ENCODE results near the gene TDP1. TPM values are rescaled to one million over a fixed set of nuclear protein-coding genes. Genes with fewer than 3 reads are reported as not detected.
A peak's percentile ranks its signal among the peaks of the same experiment; 100 is the strongest.

The TDP1 gene
- total and polyA plus RNA-seq, 2 of the 13 experiments (the other 11 are each of a cell fraction or from before 2014, with no cell fraction given), result 16.4 to 31.2 TPM

DNA sequence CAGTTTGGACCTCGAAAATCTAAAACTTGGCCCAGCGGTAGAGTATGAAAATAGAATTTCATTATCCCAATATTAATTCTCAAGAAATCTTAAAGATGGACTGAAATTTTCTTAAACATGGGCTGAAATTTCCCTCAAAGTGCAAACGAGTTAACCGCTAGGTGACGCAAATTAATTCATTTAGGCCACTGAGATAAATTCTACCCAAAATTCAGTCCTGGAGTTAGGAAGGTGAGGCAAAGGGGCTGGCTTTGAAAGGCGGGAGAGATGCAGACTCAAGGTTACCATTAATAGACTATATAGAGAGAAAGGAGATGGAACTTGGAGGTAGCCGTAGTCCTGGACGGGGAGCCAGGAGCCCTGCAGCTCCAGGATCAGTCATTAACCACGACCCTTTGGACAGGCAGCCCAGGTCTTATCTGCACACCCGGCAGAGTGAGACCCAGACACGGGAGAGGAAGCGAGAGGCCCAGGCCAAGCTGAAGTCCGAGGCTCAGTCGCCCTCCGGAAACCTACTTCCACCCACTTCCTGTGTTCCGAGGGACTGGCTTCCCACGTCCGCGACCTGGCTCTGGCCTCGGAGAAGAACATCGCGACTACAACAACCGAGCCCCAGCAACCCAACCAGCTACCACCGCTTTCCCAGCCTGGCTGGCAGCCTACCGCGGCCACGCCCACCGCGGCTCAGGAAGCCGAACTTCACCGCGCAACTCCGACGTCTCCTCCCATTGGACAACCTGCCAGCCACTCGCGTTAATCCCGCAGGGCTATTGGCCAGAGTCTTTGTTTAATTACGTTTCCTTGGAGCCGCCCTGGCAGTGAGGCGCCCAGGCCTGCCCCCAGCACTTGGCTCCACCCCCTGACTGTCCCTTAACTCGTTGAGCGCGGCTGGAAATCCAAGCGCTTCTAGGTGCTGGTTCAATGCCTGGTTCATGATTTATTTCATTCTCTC lies 1.4 kb upstream of the TDP1 start, which contains the start of gene EFCAB11 (continued):
- TF ChIP-seq, protein P1, sequence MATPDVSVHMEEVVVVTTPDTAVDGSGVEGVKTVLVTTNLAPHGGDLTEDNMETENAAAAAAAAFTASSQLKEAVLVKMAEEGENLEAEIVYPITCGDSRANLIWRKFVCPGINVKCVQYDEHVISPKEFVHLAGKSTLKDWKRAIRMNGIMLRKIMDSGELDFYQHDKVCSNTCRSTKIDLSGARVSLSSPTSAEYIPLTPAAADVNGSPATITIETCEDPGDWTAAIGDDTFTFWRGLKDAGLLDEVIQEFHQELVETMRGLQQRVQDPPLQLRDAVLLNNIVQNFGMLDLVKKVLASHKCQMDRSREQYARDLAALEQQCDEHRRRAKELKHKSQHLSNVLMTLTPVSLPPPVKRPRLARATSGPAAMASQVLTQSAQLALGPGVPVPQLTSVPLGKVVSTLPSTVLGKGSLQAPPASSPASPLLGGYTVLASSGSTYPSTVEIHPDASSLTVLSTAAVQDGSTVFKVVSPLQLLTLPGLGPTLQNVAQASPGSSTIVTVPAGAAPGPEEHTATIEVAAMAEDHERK (CRISPR knock-in tag; IDR thresholded peaks at IDR 0.05; ENCODE audit: low read depth), result peak; percentile 59; the same call in 1 of the 2 replicates
- TF ChIP-seq ETV6 (CRISPR knock-in tag; conservative IDR thresholded peaks at IDR 0.05) (0 out of 2 replicates have a peak, but pooled peaks have one; percentile 40), PAX8 (CRISPR knock-in tag; IDR thresholded peaks at IDR 0.05; ENCODE audit: borderline replicate concordance) (no peak), NFATC3 (CRISPR knock-in tag; IDR thresholded peaks at IDR 0.05) (0 out of 2 replicates have a peak, but pooled peaks have one; percentile 31), TOPORS (CRISPR knock-in tag; IDR thresholded peaks at IDR 0.05) (no peak), ZNF138 (CRISPR knock-in tag; IDR thresholded peaks at IDR 0.05; ENCODE audit: low read depth) (no peak), HHEX (CRISPR knock-in tag; IDR thresholded peaks at IDR 0.05) (no peak), ZKSCAN1 (IDR thresholded peaks at IDR 0.05; ENCODE audit: low read length) (no peak), SP2 (CRISPR knock-in tag; IDR thresholded peaks at IDR 0.05) (peak; percentile 90), ZFP36L2 (CRISPR knock-in tag; IDR thresholded peaks at IDR 0.05) (no peak), ZNF224 (CRISPR knock-in tag; IDR thresholded peaks at IDR 0.05) (no peak), ZNF749 (CRISPR knock-in tag; IDR thresholded peaks at IDR 0.05; ENCODE audit: borderline replicate concordance) (no peak), CENPT (CRISPR knock-in tag; IDR thresholded peaks at IDR 0.05; ENCODE audit: low read depth) (no peak), KLF15 (CRISPR knock-in tag; IDR thresholded peaks at IDR 0.05; ENCODE audit: borderline replicate concordance) (no peak), RNF2 (conservative IDR thresholded peaks at IDR 0.05; ENCODE audit: low read depth) (no peak), NONO (IDR thresholded peaks at IDR 0.05) (no peak), NONO (CRISPR knock-in tag; conservative IDR thresholded peaks at IDR 0.05) (peak; percentile 46; the same call in 1 of the 2 replicates), KDM5B (CRISPR knock-in tag; IDR thresholded peaks at IDR 0.05; ENCODE audit: borderline replicate concordance) (peak; percentile 73; the same call in 1 of the 2 replicates), MXI1 (IDR thresholded peaks at IDR 0.05; ENCODE audit: borderline replicate concordance, low read depth, low read length) (peak; percentile 98), ZNF292 (CRISPR knock-in tag; IDR thresholded peaks at IDR 0.05; ENCODE audit: borderline replicate concordance, low read depth) (peak; percentile 49; the same call in 1 of the 2 replicates), ZNF274 (CRISPR knock-in tag; IDR thresholded peaks at IDR 0.05) (peak; percentile 86), RAD21 (CRISPR knock-in tag; IDR thresholded peaks at IDR 0.05) (no peak)
- TF ChIP-seq, protein P2, sequence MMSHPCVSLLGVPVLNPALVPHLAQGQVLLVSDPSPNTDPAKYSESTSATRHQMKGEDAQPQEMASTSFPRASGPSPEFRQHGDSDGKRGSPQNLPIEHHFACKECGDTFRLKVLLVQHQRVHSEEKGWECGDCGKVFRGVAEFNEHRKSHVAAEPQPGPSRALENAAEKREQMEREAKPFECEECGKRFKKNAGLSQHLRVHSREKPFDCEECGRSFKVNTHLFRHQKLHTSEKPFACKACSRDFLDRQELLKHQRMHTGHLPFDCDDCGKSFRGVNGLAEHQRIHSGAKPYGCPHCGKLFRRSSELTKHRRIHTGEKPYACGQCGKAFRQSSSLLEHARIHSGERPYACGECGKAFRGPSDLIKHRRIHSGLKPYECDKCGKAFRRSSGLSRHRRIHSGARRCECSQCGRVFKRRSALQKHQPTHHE (CRISPR knock-in tag; IDR thresholded peaks at IDR 0.05; ENCODE audit: borderline replicate concordance), result no peak
- TF ChIP-seq, protein P3, sequence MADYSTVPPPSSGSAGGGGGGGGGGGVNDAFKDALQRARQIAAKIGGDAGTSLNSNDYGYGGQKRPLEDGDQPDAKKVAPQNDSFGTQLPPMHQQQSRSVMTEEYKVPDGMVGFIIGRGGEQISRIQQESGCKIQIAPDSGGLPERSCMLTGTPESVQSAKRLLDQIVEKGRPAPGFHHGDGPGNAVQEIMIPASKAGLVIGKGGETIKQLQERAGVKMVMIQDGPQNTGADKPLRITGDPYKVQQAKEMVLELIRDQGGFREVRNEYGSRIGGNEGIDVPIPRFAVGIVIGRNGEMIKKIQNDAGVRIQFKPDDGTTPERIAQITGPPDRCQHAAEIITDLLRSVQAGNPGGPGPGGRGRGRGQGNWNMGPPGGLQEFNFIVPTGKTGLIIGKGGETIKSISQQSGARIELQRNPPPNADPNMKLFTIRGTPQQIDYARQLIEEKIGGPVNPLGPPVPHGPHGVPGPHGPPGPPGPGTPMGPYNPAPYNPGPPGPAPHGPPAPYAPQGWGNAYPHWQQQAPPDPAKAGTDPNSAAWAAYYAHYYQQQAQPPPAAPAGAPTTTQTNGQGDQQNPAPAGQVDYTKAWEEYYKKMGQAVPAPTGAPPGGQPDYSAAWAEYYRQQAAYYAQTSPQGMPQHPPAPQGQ (CRISPR knock-in tag; IDR thresholded peaks at IDR 0.05; ENCODE audit: borderline replicate concordance), result no peak
- TF ChIP-seq, protein P4, sequence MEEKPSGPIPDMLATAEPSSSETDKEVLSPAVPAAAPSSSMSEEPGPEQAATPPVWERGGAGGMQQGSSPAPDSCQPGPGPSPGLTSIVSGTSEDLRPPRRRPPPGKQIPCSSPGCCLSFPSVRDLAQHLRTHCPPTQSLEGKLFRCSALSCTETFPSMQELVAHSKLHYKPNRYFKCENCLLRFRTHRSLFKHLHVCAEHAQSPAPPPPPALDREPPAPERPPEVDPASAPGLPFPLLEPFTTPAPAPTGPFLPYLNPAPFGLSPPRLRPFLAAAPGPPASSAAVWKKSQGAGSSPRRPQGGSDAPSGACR (CRISPR knock-in tag; IDR thresholded peaks at IDR 0.05), result no peak

Data from HepG2 (cell line).